M059J (cell line): ENCODE results near the gene ZYX. TPM values are rescaled to one million over a fixed set of nuclear protein-coding genes. Genes with fewer than 3 reads are reported as not detected.
"Not testable (repeated sequence)": the region's sequence is repeated elsewhere in the genome, so short reads cannot be mapped to it uniquely, and the experiment has no call there.

Experiments used
- DNase-seq: peaks from one replicate; pipeline ENCODE4 v3.0.0-alpha.2; 2012; ENCODE audit warnings: low read depth
- total RNA-seq: library from RNA; depleted of rRNA; stranded (reverse); fragments of >200 nt; shearing (Covaris generic); gene quantifications from 2 replicates; pipeline ENCODE4 v1.2.3, GENCODE V29; 2014; rRNA removed

Gene ZYX
- total RNA-seq, 1 experiment from 2014 or later = 108 TPM

- DNase-seq = no peak
These were observed 36.7 kb downstream of the ZYX start for GRCh38 chr7:143417734-143418383.

GRCh38 chr7:143418681-143419458, 37.7 kb downstream of the ZYX start:
- no peak for DNase-seq

GRCh38 chr7:143419880-143420279, 38.7 kb downstream of the ZYX start:
- DNase-seq = no peak

GRCh38 chr7:143420624-143421023, 39.5 kb downstream of the ZYX start:
- DNase-seq = not testable (repeated sequence)

- DNase-seq = no peak
These were observed 40.9 kb downstream of the ZYX start for GRCh38 chr7:143422033-143422432.

GRCh38 chr7:143424476-143424875, 43.3 kb downstream of the ZYX start:
- DNase-seq = not testable (repeated sequence)

GRCh38 chr7:143426479-143427142, 45.5 kb downstream of the ZYX start:
- DNase-seq = no peak

- no peak for DNase-seq
These were observed 48.9 kb downstream of the ZYX start for GRCh38 chr7:143429770-143430698.

- DNase-seq = no peak
These were observed 50.0 kb downstream of the ZYX start for GRCh38 chr7:143431109-143431508.

GRCh38 chr7:143433759-143434158, 52.6 kb downstream of the ZYX start:
- no peak for DNase-seq

GRCh38 chr7:143434660-143435059, 53.5 kb downstream of the ZYX start:
- DNase-seq = peak; percentile 26

- DNase-seq = no peak
These were observed 54.1 kb downstream of the ZYX start for GRCh38 chr7:143435266-143435665.

- DNase-seq = no peak
These were observed 55.3 kb downstream of the ZYX start for GRCh38 chr7:143436325-143436946.

- no peak for DNase-seq
These were observed 56.4 kb downstream of the ZYX start for GRCh38 chr7:143437578-143437977.

GRCh38 chr7:143439866-143440265, 58.7 kb downstream of the ZYX start:
- DNase-seq = no peak

Other genes starting within 250 kb of the ZYX start
- gene PIP, start 249.3 kb upstream of the ZYX start, total RNA-seq = not detected in 2 replicates
- gene TAS2R39, start 197.9 kb upstream of the ZYX start, total RNA-seq = not detected in 2 replicates
- gene TAS2R40, start 159.3 kb upstream of the ZYX start, total RNA-seq = not detected in 2 replicates
- 127 and 133 TPM in 2 replicates for gene GSTK1, start 117.9 kb upstream of the ZYX start, total RNA-seq
- gene TMEM139, start 96.4 kb upstream of the ZYX start, total RNA-seq = 0.07 TPM in 1 of 2 replicates, not detected in the other
- gene CASP2, start 93.0 kb upstream of the ZYX start, total RNA-seq = 22.5 and 31.2 TPM in 2 replicates
- not detected in 2 replicates for gene CLCN1, start 65.2 kb upstream of the ZYX start, total RNA-seq
- gene FAM131B, start 18.6 kb upstream of the ZYX start, total RNA-seq = 0.79 and 1.5 TPM in 2 replicates
- gene EPHA1, start 27.5 kb downstream of the ZYX start, total RNA-seq = 0.20 and 0.30 TPM in 2 replicates
- gene TAS2R60, start 62.1 kb downstream of the ZYX start, total RNA-seq = not detected in 2 replicates
- gene TAS2R41, start 96.5 kb downstream of the ZYX start, total RNA-seq = not detected in 2 replicates
- gene CTAGE15, start 190.5 kb downstream of the ZYX start, total RNA-seq = 0.27 TPM in 1 of 2 replicates, not detected in the other
- gene TCAF2, start 239.6 kb downstream of the ZYX start, total RNA-seq = 2.3 and 3.9 TPM in 2 replicates